Stimulated activated CD8-positive, alpha-beta memory T cell treated with anti-CD3 and anti-CD28 coated beads, Interleukin-15, amount 100 ng/mL, for 1 hour (primary cell): ENCODE data around the gene SLC30A5.
A peak's percentile ranks its signal among the peaks of the same experiment; 100 is the strongest.
"Not testable (repeated sequence)": the region's sequence is repeated elsewhere in the genome, so short reads cannot be mapped to it uniquely, and the experiment has no call there.

Source experiments
- DNase-seq: peaks from one replicate; pipeline ENCODE4 v3.0.0-alpha.2; 2020; ENCODE audit warnings: low read depth

The SLC30A5 gene

DNA sequence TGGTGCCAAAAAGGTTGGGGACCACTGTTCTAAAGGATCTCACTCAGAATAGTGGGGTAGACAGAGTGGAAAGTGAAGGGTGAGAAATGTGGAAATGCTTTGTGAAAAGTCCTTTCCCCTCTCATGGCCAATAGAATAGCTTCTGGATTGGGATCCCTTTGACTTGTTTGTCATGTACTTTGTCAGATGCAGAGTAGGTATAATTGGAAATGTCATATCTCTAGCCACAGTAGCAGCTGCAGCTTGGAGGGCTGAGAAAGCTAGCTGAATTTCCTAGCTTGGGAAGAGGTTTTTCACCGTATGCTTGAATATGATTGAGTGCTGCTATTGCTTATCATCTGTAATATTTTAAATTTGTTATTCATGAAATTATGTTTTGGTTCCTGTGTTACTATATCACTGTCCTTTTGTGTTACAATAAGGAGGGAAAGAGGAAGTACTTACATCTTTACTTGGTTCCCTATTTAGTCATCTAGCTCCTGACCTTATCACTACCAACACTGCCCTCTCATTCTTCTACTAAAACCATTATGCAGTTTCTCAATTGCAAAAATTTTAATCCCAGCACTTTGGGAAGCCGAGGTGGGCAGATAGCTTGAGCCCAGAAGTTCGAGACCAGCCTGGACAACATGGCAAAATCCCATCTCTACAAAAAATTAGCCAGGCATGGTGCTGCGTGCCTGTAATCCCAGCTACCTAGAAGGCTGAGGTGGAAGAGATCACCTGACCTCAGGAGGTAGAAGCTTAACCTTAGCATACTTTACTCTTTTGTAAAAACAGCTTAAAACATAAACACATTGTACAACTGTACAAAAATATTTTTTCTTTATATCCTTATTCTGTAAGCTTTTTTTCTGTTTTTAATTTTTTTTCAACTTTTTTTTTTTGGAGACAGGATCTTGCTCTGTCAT lies 12.4 kb downstream of the SLC30A5 start:
- DNase-seq: no peak

DNA sequence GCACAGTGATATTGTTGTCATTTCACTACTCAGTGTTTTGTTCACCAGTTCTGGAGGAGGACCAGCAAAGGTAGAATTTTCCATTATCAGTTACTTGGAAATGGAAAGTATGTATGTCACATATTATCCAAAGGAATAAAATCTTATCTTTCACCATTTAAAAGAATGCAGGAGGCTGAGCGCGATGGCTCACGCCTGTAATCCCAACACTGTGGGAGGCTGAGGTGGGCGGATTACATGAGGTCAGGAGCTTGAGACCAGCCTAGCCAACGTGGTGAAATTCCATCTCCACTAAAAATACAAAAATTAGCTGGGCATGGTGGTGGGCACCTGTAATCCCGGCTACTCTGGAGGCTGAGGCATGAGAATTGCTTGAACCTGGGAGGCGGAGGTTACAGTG lies 14.6 kb downstream of the SLC30A5 start:
- not testable (repeated sequence) for DNase-seq

DNA sequence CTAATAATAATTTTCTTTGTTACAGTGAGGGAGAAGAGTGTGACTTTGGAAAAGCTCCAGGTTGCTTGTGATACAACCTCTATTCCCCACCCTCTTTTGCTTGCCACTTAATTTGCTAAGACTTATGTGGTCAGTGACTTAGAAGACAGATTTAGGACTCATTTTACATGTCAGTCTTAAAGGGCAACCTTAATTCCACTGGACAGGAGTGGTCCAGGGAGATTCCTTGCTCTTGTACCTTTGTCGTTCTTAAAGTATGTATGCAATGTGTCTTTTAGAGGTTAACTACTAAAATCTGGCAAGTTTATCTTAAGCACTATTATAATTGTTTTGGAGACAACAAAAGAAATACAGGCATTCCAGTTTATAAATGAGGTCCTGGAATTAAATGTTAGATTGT lies 20.0 kb downstream of the SLC30A5 start:
- no peak for DNase-seq

DNA sequence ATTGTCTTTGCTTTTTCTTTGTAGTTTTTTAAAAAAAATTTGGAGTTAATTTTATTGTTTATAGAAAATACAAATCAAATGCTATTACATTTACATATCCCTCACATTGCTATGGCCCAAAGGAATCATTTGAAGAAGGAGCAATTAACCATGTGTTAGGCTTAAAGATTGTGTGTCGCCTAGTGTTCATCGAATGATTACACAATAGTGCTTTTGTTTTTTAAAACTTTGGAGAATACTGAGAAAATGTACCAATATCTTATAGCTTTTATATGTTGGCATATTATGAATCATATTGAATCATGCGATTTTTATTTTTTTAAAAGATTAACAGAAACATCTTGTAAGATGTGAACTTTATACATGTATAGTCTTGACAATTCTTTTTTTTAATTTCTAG lies 21.7 kb downstream of the SLC30A5 start:
- DNase-seq: no peak

DNA sequence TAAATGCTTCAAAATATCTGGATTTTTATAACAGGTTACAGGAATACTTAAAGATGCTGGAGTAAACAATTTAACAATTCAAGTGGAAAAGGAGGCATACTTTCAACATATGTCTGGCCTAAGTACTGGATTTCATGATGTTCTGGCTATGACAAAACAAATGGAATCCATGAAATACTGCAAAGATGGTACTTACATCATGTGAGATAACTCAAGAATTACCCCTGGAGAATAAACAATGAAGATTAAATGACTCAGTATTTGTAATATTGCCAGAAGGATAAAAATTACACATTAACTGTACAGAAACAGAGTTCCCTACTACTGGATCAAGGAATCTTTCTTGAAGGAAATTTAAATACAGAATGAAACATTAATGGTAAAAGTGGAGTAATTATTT lies 35.6 kb downstream of the SLC30A5 start:
- DNase-seq: no peak

DNA sequence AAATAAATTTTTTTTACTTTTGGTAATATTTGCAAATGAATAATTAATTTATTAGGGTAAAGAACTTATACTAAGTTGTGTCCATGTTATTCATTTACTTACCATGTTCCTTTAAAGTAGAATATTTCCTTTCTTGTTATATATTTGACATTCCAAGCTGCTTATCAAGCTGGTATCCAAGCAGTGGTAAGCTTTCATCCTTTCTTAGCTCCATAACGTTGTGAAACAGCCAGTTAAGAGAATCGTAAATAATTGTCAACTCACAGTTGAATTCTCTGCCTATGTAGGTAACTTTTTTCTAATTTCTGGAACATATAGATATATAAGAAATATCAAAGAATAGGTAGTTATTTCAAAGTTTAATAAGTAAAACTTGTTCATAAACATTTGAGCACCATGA lies 36.4 kb downstream of the SLC30A5 start:
- DNase-seq: no peak

DNA sequence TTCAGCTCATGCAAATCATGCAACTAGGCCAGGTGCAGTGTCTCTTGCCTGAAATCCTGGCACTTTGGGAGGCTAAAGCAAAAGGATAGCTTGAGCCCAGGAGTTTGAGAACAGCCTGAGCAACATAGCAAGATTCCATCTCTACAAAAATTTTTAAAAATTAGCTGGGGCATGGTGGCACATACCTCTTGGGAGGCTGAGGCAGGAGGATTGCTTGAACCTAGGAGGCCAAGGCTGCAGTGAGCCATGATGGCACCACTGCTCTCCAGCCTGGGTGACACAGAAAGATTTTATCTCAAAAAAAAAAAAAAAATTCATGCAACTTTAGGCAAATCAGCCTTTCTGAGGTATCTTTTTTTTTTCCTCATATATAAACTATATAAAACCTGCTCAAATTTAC lies 37.5 kb downstream of the SLC30A5 start:
- no peak for DNase-seq

DNA sequence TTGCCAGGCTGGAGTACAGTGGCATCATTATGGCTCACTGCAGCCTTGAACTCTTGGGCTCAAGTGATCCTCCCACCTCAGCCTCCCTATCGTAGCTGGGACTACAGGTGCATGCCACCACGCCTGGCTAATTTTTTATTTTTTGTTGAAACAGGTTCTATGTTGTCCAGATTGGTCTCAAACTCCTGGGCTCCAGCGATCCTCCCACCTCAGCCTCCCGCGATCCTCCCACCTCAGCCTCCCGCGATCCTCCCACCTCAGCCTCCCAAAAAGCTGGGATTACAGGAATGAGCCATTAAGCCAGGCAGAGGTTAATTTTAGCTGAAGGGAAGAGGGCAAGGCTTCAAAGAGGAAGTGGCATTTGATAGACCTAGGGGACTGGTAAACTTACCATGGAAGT lies 40.3 kb downstream of the SLC30A5 start:
- DNase-seq: no peak

DNA sequence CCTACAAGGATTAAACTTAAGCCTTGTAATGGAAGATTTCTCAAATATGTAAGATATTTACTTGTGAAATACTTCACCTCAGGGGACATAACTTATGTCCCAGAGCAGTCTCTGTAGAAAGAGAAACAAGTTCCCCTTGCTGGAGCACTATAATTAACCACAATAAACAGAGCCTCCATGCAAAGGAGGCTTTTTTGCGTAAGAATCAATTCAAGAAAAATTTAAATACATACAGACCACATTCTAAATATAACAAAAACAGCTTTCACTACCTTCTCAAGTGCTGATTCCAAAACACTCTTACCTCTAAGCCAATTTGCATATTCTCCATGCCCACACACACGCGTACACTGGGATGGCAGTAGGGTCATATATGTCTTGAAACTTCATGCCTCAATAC lies 42.5 kb downstream of the SLC30A5 start:
- no peak for DNase-seq

DNA sequence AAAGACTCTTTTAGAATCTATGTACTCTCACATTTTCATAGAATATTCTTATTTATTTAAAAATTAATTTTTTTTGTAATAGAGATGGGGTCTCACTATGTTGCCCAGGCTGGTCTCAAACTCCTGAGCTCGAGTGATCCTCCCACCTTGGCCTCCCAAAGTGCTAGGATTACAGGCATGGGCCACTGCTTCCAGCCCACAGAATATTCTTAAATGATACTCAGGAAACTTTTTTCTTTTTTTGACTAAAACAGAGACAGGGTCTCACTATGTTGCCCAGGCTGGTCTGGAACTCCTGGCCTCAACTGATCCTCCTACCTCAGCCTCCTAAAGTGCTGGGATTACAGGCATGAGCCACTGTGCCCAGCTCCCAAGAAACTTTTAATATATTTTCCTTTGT lies 43.4 kb downstream of the SLC30A5 start:
- not testable (repeated sequence) for DNase-seq

DNA sequence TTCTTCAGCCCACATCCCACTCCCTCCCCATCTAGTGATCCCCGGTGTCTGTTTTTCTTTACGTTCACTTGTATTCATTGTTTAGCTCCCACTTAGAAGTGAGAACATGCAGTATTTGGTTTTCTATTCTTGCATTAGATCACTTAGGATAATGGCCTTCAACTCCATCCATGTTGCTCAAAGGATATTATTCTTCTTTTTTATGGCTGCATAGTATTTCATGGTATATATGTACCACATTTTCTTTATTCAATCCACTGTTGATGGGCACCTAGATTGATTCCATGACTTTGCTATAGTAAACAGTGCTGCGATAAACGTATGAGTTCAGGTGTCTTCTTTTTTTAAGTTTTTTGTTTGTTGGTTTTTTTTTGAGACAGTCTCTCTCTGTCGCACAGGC lies 44.0 kb downstream of the SLC30A5 start:
- no peak for DNase-seq

DNA sequence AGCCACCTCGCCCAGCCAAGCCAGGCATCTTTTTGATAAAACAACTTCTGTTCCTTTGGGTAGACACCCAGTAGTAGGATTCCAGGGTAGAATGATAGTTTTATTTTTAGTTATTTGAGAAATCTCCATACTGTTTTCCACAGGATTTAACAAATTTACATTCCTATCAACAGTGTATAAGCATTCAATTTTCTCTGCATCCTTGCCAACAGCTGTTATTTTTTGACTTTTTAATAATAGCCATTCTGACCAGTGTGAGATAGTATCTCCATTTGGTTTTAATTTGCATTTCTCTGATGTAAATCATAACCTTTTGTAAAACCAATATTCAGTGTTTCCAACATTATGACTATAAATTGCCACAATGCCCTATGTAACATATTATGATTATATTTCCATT lies 45.0 kb downstream of the SLC30A5 start:
- no peak for DNase-seq

DNA sequence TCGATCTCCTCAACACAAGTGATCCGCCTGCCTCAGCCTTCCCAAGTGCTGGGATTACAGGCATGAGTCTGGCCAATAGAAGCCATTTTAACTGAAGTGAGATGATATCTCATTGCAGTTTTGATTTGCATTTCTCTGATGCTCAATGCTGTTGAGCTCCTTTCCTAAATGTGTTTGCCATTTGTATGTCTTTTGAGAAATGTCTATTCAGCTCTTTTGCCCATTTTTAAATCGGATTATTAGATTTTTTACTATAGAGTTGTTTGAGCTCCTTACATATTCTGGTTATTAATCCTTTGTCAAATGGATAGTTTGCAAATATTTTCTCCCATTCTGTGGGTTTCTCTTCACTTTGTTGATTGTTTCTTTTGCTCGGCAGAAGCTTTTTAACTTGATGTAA lies 46.4 kb downstream of the SLC30A5 start:
- DNase-seq: not testable (repeated sequence)

DNA sequence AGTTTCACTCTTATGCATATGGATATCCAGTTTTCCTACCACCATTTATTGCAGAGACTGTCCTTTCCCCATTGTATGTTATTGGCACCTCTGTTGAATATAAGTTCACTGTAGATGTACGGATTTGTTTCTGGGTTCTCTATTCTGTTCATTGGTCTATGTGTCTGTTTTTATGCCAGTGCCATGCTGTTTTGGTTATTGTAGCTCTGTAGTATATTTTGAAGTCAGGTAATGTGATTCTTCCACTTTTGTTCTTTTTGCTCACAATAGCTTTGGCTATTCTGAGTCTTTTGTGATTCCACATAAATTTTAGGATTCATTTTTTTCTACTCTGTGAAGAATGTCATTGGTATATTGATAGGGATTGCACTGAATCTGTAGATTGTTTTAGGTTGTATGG lies 47.0 kb downstream of the SLC30A5 start:
- no peak for DNase-seq

DNA sequence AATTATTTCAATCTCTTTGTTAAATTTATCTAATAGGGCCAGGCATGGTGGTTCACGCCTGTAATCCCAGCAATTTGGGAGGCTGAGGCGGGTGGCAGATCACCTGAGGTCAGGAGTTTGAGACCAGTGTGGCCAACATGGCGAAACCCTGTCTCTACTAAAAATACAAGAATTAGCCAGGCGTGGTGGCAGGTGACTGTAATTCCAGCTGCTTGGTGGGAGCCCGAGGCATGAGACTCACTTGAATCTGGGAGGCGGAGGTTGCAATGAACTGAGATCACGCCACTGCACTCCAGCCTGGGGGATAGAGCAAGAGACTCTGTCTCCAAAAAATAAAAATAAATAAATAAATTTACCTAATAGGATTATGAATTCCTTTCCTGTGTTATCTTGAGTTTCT lies 54.8 kb downstream of the SLC30A5 start:
- not testable (repeated sequence) for DNase-seq

DNA sequence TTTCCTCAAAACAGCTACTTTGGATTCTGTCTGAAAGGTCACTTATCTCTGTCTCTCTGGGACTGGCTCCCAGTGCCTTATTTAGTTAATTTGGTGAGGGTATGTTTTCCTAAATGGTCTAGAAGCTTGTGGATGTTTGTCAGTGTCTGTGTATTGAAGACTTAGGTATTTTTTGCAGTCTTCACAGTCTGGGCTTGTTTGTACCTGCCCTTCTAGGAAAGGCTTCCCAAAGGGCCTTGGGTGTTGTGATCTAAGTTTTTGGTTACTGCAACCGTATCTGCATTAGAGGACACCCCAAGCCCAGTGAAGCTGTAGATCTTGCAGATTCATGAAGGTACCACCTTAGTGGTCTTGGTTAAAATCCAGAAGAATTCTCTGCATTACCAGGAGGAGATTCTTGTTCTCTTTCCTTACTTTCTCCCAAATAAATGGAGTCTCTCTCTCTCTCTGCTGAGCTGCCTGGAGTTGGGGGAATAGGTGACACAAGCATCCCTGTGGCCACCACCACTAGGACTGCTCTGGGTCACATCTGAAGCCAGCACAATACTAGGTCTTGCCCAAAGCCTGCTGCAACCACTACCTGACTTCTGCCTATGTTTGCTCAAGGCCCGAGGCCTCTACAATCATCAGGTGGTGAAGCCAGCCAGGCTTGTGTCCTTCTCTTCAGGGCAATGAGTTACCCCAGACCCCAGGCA lies 55.3 kb downstream of the SLC30A5 start:
- no peak for DNase-seq

DNA sequence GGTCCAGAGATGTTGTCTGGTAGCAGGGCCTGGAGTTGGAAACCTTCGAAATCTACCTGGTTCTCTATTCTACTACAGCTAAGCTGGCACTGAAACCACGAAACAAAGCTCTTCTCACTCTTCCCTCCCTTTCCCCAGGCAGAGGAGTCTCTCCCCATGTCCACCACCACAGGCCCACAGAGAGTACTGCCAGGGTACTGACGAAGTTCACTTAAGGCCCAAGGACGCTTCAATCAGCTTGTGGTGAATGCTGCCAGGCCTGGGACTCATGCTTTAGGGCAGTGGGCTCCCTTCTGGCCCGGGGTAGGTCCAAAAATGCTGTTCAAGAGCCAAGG lies 55.8 kb downstream of the SLC30A5 start:
- no peak for DNase-seq

DNA sequence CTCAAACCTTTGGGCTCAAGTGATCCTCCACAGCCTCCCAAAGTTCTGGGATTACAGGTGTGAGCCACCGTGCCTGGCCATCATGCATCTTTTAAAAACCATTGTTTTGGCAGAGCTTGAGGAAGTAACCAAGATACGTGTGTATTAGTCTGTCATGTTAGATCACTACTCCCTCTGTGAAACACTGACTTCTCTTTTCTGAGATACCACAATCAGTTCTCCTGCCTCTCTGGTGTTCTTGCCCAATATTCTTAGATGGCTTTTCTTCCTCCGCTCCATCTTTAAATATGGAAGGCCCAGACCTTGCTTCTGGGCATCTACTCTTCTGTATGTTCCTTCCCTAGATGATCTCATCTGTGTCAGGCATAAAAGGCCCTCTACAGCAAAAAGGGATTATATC lies 58.9 kb downstream of the SLC30A5 start:
- no peak for DNase-seq

DNA sequence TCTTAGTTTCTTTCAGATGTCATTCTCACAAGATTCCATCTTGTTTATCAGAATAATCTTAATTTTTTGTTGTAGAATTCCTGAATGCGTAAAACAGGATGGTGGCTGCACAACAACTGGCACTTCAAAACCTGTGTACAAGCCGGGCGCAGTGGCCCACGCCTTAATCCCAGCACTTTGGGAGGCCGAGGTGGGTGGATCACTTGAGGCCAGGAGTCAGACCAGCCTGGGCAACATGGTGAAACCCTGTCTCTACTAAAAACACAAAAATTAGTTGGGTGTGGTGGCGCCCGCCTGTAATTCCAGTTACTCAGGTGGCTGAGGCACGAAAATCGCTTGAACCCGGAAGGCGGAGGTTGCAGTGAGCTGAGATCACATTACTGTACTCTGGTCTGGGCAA lies 62.6 kb downstream of the SLC30A5 start:
- no peak for DNase-seq

DNA sequence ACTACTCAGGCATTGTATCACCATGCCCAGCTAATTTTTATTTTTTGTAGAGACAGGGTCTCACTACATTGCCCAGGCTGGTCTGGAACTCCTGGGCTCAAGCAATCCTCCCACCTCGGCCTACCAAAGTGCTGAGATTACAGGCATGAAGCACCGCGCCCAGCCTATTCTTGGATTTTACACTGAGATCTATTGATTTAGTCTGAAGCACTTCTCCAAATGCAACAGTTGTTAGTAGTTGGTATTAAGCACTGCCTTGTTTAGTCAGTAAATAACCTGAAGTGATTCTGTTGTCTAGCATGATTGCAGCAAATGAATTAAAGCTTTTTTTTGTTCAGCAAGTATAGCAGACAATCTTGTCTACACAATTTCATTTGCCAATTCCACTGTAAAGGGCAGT lies 64.2 kb downstream of the SLC30A5 start:
- DNase-seq: no peak

DNA sequence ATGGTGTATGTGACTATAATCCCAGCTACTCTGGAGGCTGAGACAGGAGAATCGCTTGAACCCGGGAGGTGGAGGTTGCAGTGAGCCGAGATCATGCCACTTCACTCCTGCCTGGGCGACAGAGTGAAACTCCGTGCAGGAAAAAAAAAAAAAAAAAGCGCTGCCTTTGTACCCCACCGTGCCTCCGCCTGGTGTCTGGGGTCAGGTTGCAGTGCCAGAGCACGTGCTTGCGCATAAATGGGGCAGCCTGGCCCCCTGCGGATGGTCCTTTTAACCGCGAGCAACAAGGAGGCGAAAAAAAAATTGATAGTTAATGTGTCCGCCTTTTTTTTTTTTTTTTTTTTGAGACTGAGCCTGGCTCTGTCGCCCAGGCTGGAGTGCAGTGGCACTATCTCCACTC lies 66.8 kb downstream of the SLC30A5 start:
- DNase-seq: no peak

DNA sequence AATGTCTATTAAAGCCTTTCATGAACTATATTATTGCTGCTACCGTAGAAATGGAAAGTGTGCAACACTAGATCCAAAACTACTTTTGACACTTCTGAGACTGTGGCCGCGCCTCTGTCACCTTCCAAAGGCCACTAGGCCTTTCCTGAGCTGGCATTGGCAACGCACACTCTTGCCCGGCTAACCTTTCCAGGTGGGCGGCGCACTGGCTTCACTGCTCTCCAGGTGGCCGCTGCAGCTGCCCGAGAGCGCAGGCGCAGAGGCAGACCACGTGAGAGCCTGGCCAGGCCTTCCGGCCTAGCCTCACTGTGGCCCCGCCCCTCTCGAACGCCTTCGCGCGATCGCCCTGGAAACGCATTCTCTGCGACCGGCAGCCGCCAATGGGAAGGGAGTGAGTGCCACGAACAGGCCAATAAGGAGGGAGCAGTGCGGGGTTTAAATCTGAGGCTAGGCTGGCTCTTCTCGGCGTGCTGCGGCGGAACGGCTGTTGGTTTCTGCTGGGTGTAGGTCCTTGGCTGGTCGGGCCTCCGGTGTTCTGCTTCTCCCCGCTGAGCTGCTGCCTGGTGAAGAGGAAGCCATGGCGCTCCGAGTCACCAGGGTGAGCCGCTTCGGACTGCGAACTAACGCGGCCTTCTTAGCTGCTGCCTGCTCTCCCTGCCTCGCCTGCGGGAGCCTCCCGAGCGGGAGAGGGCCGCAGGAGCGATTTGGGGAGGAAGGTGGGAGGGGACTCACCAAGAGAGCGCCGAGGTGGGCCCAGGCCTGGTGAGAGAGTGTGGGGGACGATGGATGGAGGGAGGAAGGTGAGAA lies 73.1 kb downstream of the SLC30A5 start, which contains the start of gene CCNB1:
TSS of gene CCNB1 (plus strand) at position 465 of the 807 bp plus-strand sequence. CDS start at position 578, 113 bp downstream.
- peak; percentile 95 for DNase-seq

DNA sequence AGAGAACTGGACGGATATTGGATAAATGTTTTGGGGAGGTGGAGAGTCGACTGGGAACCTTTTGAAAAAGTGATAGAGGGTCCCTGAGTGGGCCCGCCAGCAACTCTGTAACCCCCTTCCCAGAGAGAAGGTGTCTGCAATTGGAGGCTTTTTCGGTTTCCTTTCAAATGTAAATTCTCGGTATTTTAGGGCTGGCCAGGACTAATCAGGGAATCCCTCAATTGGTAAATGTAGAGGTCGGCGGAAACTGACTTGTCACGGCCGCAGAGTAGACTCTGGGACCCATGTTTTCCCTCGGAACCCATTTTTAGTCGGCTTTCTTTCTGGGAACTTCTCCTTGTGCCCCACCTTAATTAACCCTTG lies 73.7 kb downstream of the SLC30A5 start:
- no peak for DNase-seq
